Stimulated activated CD8-positive, alpha-beta memory T cell treated with anti-CD3 and anti-CD28 coated beads, Interleukin-12 subunit alpha, Interleukin-12 subunit beta, amount 100 ng/mL, for 1 hour (primary cell): ENCODE measurements around the gene NOTO.

Experiments
- DNase-seq: peaks from one replicate; pipeline ENCODE4 v3.0.0-alpha.2; 2020; ENCODE audit warnings: low read depth

NOTO gene

GRCh38 chr2:73257425-73258125 lies 55.2 kb downstream of the NOTO start:
- no peak for DNase-seq

- DNase-seq = no peak
Observed at GRCh38 chr2:73258186-73258912, 56.0 kb downstream of the NOTO start.

GRCh38 chr2:73258913-73259215 lies 56.5 kb downstream of the NOTO start:
- no peak for DNase-seq

DNA sequence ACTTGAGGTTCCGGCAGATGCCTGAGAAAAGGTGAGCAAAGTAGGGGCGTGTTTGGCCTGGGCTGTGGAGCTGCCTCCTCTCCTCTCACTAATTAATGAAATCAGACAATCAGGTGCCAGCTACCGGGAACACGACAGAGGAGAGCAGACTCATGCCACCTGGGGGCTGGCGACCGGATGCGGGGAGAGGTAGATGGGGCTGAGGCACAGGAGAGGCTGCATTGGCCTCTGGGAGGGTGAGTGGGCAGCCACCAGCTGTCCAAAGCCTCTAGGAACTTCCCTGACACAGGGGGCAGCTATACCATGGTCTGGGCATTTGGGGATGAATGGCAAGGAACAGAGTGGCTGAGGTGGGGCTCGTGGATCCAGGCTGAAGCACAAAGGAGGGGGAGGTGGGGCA lies 56.9 kb downstream of the NOTO start:
- no peak for DNase-seq

DNA sequence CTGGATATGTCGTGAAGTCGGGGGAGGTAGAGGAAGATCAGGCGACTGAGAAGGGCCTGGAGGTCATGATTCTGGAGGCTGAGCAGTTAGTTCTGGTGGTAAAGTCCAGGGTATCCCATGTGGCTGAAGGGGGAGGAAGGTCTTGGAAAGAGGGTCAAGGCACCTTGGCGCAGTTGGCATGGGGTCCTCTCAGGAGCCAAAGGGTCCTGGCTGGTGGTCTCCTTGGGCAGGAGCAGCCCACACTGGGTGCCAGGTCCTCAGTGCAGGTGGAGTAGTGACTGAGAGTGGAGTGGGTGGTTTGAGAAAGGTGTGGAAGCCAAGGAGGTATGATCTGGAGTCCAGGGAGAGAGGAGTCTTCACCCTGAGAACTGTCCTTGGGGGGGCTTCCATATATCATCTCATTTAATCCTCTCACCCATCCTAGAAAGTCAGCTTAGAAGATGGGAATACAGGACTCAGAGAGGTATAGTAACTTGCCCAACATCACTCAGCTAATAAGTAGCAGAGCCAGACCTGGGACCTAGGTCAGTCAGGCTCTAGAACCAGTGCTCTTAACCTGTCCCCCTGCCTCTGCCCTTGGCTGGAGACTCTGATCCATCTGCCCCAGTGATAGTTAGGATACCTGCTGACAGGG lies 57.4 kb downstream of the NOTO start:
- DNase-seq = no peak

GRCh38 chr2:73260338-73260984 lies 58.1 kb downstream of the NOTO start:
- no peak for DNase-seq
